GM19035 (cell line): ENCODE results near the gene VEGFB.
A peak's percentile ranks its signal among the peaks of the same experiment; 100 is the strongest.

ENCODE experiments used
- ATAC-seq: cut with Tn5 transposase; IDR thresholded peaks from one replicate; pipeline ENCODE4 v1.9.1; 2021; ENCODE audit not compliant: unreplicated experiment

VEGFB gene

DNA sequence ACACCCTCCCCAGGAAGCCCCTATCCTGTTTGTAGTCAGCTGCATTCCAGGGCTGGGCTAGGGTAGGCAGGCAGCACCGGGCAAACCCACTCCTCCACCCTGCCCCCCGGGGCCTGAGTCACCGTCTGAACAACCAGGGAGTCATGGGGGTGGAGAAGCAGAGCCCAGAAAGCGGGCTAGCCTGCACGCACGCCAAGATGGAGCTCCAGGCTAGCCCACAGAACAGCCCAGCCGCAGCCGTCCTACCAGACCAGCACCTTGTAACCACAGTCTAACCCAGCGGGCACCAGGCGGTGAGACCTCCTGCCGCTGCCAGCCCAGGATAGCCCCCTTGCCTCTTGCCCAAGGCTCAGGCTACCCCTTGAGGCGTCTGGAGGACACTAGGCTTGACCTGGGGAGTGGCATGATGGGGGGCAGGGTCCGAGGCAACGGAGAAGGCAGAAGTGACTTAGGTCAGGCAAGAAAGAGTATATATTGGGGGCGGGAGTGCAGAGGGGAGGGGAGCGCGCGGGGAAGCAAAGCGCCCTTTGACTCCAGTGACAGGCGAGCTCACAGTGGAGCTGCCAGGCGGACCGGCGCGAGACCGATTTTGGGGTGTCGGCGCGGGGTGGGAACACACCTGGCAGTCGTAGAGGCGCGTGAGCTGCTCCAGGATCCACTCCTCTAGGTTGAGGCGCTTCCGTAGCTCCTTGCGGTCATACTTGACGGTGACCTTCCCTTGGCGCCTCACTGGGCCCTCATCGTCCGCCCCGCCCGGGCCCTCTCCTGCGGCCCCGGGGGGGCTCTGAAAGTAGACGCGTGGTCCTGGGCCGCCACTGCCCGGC lies 11.6 kb downstream of the VEGFB start:
- no peak for ATAC-seq

DNA sequence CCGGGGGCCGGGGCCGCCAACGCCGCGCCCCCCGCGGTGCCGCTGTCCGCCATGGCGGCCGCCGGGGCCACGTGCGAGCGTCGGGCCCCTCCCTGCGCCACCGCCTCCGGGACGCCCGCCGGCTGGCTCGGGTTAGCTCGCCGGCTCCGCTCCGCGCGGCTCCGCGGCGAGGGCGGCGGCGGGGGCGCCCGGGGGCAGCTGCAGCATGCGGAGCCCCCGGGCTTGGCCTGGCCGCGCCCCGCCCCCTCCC lies 12.2 kb downstream of the VEGFB start:
- peak; percentile 14 for ATAC-seq

DNA sequence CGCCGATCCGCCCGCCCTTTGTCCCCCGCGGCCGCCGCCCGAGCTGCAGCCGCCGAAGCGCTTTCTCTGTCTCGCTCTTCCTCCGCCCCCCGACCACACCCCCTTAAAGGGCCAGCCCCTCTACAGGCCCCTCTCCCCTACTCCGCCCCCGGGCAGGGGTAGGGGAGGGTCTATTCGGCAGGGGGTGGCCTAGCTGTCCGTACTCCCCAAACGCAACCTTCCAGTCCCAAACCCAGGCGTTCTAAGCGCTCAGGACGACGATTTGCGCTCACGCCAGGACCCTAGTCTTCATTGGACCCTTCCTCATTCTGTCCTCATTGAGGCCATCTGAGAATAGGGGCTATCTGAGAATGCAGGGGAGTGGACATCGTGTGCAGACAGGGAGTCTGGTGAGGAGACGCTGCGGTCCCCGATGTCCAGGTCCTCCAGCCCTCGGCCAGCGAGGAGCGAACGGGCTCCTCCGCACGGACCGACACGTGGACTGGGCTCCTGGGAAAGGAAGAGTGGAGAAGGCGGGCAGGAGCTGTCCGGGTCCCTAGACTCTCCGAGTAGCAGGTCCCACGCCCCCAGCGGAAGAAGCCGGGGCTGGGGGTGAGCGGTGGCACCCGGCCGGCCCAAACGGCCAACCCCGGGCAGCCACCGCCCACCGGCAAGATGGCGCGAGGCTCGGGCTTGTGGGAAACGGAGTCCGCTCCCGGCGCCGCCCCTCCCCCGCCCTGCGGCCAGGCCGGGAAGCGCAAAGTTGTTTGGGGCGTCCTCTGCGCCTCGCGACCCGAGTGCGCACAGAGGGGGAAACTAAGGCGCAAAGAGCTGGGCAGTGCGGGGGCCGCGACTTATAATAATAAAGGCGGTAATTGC lies 12.7 kb downstream of the VEGFB start, which contains the start of gene PPP1R14B:
Gene PPP1R14B, minus strand, starts transcription at position 73 of the 858 bp plus-strand sequence. CDS start 270 bp downstream, outside the sequence.
- ATAC-seq = peak; percentile 38

DNA sequence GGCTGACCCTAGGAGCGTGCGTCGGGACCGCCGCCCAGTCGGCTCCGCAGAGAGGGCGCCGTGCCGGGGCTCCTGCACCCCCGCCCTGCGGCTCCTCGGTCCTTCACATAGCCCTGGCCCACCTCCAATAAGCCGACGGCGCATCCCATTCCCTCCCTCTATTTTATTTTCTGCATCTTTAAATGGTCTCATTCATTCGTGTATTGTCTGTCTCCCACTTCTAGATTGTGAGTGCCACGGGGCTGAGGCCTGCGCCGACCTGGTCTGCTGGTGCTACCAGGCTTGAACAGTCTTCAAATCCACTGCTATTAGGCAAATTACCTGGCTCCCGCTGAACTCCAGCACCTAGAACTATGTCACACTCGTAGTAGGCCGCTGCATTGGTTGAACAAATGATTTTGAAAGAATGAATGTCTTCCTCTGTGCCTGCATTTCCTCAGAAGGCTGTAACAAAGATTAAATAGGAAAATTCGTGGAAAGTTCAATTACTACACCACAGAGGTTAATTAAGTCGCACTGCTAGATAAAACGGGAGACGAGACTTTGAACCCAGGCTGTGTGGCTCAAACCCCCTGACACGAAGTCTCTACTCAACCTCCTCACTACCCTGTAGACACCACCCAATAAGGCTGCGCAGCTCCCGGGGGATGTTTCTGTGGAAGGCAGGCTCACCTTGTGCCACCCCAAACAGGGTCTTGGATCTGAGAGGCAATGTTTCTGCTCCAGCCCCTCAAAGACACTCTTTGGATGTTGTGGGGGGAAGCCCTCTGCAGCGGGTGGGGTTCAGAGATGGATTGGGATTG lies 13.5 kb downstream of the VEGFB start:
- ATAC-seq = no peak

DNA sequence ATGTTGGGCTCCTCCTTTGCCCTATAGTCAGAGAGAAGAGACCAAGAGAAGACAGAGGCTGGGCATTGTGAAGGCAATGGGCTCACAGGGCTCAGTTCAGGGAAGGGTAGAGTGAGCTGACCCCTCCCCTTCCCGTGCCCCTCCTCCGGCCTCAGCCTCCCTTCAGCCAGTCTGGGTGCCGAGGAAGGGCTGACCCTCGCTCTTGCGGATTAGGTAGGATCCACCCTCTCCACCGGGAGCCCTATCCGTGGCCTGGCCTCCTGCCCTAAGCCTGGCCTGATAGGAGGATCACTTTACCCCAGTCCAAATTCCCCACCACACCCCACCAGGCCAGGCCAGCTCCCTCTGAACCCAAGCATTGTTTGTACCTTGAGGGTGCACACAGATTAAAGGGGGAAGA lies 14.2 kb downstream of the VEGFB start:
- no peak for ATAC-seq

DNA sequence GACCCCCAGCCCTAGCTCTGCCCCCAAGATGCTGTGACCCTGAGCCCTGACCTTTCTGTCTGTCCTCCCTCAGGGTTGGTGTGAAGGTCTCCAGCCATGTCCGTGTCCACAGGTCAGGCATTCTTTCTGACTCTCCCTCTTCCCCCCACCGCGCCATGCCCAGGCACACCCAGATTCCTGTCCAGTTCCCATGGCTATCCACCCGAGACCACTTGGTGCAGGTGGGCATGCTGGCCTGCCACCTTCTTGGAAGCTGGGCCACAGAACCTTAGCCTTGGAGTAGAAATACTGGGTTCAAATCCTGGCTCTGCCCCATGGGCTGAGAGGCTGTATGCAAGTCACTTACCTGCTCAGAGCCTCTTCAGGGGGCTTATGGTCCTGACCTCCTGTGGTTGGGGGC lies 14.7 kb downstream of the VEGFB start:
- no peak for ATAC-seq

DNA sequence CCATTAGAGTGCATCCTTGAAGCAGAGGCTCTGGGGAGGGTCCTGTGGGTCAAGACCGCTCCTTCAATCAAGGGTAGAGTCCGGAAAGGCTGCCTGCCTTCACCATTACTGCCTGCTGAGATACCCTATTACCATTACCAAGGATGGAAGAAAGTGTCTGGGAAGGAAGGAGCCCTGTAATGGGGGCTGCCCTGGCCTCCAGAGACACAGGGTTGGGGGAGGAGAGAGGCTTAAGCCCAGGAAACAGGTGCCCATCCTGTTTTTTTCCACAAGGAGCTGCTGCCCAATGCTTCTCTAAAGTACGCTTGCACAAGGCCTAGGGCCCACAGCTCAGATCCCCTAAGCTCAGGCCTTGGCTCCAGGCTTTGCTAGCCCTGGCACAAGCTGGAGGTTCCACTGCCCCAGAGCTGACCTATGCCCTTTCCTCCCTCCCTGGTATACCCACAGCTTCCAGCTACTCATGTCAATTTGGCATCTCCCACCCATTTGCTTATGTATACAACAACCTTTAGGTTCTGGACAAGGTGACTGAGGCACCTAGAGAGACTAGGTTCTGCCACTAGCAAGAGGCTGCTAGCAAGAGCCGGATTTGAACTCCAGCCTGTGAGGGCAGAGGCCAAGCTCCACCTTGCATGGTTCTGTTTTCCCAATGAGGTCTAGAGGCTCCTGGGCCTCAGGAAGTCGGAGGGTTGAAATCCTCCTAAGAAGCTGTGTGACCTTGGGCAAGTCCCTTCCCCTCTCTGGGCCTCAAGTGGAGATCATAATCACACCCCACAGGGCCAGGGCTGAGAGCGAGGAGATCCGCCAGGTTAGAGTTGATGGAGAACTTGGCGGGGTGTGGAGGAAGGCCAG lies 15.4 kb downstream of the VEGFB start:
- ATAC-seq = no peak

DNA sequence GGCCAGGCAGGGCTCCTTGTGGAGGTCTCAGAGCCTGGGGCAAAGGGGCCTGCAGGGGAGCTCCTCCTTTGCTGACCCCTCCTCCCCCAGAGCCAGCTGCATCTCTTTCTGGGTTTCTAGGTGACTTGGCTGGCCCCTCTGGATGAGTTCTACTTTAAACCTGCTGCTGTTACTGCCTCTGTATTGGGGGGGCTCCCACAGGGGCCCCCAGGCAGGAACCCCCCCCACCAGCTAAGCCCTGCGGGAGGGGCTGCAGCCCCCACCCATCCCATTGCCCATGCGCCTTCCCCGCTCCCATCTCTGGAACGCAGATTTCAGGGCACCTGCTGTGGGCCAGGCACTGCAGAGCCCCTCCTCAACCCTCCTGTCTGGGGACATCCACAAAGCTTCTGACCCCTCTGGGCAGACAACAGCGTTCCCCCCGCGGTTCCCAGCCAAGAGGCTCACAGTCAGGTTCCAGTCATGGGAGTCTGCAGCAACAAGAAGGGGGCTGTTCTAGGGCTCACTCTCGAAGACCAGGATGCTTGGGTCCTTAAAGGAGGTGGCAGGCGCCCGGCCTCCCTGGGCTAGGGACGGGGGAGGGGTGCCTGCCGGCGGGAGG lies 16.1 kb downstream of the VEGFB start:
- no peak for ATAC-seq

DNA sequence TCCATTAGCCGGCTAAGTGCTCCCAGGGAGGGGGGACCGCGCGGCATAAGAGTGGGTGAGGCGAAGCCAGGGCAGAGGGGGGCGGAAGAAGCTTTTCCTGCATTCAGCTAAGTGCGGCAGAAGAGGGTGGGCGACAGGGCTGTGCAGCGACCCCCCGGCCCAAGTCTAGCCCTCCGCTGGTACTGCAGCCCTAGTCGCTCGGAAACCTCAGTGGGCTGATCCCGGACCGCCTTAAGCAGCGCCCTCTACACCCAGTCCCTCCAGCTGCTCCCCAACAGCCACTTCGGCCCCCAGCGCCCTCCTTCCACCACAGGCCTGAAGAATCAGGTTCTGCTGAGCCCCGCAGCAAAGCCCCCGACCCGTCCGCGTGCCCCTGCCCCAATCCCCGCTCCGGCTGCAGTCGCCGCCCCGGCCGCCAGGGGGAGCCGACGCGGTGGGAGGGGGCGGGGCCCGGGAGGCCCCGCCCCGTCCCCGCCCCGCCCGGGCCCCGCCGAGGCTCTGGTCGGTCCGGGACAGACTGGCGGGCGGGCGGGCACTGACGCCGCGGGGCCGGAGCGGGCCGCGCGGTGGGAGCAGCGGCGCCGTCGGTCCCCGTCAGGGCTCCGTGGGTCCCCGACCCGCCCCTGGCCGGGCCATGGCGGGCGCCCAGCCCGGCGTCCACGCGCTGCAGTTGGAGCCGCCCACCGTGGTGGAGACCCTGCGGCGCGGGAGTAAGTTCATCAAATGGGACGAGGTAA lies 16.8 kb downstream of the VEGFB start, which contains the start of gene PLCB3:
Gene PLCB3, plus strand, starts transcription at position 515 of the 737 bp plus-strand sequence. Its CDS starts 120 bp downstream, at position 635.
- ATAC-seq = peak; percentile 47

DNA sequence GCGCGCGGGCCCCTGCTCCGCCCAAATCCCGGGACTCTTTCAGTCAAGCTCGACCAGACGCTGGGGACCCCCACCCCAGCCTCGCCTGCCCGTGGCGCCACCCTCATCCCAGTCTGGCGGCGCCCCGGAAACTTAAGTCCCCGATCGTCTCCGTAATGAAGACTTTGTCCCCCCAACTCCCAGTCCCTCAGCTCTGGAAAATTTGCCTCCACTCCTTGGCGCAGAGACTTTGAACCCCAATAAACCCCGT lies 17.3 kb downstream of the VEGFB start:
- ATAC-seq = no peak

DNA sequence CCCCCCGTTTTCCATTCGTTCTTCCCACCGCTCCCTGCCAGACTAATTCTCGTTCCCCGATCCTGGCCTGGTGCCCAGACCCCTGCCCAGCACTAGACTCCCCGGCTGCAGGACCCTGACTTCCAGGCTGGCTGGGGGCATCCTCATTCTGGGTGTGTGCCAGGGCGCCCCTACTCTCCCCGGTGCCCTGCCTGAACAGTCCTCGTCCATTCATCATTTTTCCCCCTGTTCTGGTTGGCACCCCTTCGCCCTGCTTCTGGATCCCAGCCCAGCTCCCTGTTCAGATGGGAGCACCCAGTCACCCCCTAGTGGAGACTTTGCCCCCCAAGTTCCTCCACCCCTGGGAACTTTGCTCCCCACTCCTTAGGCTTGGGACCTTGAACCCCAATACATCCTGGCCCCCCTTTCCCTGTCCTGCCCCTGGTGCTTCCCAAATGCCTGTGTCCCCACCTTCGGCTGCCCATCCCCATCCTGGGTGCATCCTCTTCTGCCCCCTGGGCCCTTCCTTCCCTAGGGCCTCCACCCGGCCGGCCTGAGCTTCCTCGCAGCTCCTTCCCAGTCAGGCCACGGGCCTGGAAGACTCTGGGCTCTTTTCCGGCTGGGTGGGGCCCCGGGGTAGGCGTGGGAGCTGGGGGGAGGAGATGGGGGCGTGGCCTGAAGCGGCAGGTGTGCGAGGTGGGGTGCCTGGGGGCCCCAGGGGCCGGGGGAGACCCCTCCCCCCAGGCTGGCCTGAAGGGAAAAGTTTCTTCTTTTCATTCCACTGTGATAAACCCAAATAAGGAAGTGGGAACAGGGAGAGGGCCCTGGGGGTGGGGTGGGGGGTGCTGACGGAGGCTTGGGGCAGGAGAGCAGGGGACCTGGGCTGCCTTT lies 17.9 kb downstream of the VEGFB start:
- ATAC-seq = no peak

DNA sequence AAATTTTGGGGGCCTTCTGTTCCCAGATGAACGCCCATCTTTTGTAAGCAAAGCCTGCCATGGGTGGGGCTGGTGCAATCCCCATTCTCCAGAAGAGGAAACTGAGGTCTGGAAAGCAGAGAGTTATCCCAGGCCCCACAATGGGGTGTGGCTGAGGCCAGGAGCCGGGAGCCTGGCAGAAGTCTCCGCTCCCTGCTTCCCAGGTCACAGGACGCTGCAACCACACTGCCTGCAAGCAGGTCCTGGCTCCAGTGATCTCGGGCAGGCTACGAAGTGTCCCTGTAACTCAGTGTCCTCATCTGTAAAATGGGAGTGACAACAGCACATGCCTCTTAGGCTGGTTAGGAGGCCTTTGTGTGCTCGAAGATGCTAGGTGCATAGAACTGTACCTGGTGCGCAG lies 18.7 kb downstream of the VEGFB start:
- no peak for ATAC-seq

DNA sequence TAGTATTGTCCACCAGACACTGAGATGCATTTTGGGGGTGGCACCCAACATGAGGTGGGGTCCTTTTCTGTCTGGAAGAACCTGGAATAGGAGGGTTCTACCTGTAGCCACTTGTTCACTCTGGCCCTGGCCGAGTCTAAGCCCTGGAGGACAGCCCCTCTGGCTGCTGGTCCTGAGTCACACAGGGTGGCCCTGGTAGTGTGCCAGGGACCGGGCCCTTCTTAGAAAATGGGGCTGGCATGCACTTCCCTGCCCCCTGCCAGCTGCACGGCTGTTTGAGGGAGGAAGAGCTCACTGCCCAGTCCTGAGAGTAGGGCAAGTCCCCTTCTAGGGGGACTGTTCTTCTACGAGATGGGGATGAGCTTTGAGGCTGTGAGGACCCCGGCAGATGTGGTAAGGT lies 19.1 kb downstream of the VEGFB start:
- no peak for ATAC-seq

DNA sequence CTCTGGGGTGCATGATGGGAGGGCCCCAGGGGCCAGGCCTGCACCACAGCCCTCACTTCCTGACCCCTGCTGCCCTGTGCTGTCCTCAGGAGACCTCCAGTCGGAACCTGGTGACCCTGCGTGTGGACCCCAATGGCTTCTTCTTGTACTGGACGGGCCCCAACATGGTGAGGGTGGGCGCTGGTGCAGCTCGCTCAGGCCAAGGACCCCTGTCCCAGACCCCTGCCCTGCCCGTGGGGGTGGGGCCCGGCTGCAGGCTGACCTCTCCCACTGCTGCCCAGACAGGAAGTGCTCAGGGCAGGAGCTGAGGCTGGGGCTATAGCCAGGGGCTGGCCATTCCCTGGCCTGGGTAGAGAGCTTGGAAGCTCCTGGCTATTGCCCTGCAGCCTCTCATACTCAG lies 19.9 kb downstream of the VEGFB start:
- ATAC-seq = no peak

DNA sequence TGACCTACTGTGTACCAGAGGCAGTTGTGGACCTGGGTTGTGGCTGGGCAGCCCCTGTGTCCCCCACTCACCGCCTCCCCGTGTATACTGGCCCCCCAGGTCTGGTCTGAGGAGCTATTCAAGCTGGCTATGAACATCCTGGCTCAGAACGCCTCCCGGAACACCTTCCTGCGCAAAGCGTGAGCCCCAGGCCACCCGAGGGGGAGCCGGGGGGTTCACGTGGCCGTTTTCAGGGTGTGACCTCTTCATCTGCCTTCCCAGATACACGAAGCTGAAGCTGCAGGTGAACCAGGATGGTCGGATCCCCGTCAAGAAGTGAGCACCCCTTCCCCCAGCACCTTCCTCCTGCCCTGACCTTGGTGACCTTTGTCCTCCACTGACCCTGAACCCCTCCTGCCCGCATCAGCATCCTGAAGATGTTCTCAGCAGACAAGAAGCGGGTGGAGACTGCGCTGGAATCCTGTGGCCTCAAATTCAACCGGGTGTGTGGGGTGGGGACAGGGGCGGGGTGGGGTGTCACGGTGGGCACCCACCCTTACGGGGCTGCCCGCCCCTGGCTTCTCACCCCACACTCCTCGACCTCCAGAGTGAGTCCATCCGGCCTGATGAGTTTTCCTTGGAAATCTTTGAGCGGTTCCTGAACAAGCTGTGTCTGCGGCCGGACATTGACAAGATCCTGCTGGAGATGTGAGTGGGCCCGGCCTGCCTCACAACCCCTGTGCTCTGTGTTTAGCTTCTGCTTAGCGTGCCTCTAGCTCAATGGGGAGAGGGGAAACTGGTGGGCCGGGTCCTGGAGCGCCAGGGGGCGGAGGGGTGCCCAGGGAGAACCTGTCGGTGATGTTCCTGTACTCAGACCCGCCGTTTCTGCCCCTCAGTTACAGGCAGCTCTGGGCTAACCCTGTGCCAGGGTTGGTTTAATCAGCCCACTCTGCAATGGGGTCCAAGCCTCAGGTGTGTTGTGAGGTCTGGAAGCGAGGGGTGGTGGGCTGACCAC lies 21.0 kb downstream of the VEGFB start:
- no peak for ATAC-seq

DNA sequence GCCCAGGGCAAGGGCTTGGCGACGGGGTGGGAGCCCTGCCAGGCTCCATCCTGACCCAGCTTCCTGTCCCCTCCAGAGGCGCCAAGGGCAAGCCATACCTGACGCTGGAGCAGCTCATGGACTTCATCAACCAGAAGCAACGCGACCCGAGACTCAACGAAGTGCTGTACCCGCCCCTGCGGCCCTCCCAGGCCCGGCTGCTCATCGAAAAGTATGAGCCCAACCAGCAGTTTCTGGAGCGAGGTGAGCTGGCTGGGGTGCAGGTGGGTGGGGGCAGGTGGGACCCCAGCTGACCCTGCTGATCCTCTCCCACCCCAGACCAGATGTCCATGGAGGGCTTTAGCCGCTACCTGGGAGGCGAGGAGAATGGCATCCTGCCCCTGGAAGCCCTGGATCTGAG lies 21.9 kb downstream of the VEGFB start:
- no peak for ATAC-seq

DNA sequence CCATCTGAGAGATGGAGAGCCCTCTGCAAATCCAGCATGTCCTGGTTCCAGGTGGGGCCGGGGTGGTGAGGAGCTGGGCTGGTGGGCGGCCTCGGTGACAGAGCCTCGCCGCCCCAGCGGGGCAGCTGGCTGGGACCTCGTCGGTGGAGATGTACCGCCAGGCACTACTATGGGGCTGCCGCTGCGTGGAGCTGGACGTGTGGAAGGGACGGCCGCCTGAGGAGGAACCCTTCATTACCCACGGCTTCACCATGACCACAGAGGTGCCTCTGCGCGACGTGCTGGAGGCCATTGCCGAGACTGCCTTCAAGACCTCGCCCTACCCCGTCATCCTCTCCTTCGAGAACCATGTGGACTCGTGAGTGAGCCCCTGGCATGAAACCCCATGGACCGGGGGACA lies 24.0 kb downstream of the VEGFB start:
- ATAC-seq = no peak
